Activated CD4-positive, alpha-beta T cell treated with anti-CD3 and anti-CD28 coated beads for 48 hours (primary cell): Measurements from ENCODE around the gene PCP4.

ENCODE experiments used
- DNase-seq: peaks from one replicate; pipeline ENCODE4 v3.0.0-alpha.2; 2020

The PCP4 gene

DNA sequence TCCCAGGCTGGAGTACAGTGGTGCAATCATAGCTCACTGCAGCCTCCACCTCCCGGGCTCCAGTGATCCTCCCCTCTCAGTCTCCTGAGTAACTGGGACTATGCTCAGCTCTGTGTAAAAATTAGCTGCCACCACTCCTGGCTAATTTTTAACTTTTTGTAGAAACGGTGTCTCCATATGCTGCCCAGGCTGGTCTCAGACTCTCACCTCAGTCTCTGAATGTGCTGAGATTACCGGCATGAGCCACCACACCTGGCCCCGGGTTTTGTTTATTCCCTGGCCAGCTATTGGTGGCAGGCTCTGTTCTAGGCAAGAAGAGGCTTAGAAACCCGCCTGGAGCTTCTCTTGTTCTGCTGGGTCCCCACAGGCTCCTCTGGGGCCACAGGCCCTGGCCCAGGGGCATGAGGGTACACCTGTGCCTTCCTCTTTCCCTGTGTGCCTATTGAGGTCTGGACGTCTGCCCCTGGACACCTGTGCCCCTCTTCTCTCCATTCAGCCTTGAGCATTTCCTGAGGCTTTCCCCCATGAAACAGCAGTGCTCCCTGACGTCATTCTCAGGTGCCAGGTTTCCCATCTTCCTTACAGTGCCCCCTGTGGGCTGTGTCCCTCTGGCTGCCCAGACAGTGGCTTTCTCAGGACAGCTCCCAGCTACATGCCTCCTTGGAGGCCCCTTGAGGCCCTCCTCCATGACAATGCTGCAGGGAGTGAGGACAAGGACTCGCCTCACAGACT lies 57.5 kb downstream of the PCP4 start:
- no peak for DNase-seq

GRCh38 chr21:39927304-39927886 lies 60.2 kb downstream of the PCP4 start:
- DNase-seq = no peak

- DNase-seq = no peak
Measured at GRCh38 chr21:39932335-39932734, 65.1 kb downstream of the PCP4 start.

- no peak for DNase-seq
Measured at GRCh38 chr21:39934895-39935294, 67.7 kb downstream of the PCP4 start.

GRCh38 chr21:39935716-39936115 lies 68.5 kb downstream of the PCP4 start:
- no peak for DNase-seq

GRCh38 chr21:39938086-39938625 lies 70.9 kb downstream of the PCP4 start:
- no peak for DNase-seq

DNA sequence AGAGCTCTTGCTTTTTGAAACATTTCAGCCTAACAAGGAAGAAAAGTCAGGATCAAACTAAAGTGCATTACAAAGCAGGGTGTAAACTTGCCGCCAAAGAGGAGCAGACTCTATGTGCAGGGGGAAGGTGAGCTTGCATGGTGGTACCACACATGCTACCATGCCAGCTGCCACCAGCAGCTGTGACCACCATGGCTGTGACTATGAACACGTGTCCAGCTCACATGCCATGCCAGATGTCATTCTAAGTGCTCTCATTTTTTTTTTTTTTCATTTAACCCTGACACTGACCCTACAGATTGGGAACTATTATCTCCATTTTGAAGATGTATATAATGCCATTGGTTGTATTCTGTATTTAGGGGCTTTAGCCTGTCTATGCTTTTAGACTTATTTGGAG lies 79.0 kb downstream of the PCP4 start:
- DNase-seq = no peak

DNA sequence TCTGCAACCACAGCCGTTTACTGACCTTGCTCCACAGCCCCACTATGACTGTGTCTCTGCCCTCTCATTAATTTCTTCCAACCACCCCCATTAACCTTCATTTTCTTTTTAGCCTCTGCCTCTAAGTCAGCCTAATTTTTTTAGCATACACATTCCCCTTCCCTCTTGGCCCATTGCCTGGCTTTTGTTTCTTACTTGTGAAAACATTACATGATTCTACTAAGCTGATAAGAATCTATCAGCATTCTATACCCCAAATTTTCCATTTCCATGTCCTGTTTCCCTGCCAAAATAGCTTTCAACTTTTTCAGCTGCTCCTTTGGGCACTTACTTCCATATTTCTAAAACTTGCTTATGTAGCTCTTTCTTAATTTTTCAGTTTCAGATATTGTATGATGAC lies 79.8 kb downstream of the PCP4 start:
- DNase-seq = no peak

GRCh38 chr21:39951183-39952101 lies 84.2 kb downstream of the PCP4 start:
- DNase-seq = no peak

GRCh38 chr21:39952265-39952664 lies 85.0 kb downstream of the PCP4 start:
- no peak for DNase-seq

DNA sequence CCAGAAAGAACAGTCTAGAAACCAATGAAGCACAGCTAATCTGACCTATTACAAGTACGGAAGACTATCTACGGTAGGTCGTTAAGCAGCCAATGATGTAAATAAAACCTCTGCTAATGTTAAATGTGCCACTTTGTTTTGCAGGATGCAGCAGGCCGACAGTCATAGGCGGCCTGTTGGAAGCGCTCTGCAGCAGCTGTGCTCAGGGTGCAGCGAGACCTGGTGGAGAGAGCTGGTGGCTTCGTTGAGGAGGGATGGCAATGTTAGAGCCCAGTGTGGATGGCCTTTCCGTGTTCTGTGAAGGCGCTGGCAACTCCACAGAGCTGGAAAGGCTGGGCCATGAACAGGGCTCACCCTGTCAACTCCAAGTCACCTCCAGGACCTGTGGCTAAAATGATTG lies 87.3 kb downstream of the PCP4 start:
- no peak for DNase-seq

GRCh38 chr21:39955326-39955725 lies 88.1 kb downstream of the PCP4 start:
- DNase-seq = no peak

- no peak for DNase-seq
Measured at GRCh38 chr21:39956586-39956985, 89.3 kb downstream of the PCP4 start.

DNA sequence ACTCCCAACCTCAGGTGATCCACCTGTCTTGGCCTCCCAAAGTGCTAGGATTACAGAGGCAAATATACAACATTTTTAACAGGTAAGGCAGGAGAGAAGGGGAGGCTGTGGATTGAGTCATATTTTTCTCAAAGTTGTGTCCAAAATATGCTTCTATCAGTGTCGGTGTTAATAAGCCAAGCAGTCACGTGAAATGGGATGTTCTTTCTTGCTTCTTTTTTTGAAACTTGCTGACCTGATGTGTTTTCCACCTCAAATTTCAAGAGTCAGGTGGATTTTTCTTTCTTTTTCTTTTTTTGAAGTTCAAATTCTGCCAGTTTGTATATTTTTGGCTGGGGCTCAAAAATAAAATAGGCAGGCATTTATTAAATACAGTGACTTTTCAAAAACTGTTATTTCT lies 91.5 kb downstream of the PCP4 start:
- no peak for DNase-seq

GRCh38 chr21:39961251-39961650 lies 94.0 kb downstream of the PCP4 start:
- DNase-seq = no peak

DNA sequence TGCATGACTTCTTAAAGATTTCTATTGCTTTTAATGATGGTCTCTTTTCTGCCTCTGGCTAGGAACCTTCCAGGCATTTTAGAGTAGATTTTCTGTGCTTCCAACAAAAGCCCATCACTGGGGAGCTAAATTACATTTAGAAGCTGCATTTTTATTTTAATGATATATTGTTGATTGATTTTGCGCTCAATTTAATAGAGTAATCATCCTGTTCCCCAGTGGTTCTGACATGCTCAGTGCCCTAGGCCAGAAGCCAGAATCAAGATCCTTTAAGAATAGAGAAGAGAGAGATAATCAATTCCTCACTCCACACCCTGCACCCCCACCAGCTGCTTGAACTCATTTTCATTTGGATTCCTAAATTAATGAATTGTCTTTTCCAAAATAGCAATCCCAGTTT lies 97.8 kb downstream of the PCP4 start:
- no peak for DNase-seq

DNA sequence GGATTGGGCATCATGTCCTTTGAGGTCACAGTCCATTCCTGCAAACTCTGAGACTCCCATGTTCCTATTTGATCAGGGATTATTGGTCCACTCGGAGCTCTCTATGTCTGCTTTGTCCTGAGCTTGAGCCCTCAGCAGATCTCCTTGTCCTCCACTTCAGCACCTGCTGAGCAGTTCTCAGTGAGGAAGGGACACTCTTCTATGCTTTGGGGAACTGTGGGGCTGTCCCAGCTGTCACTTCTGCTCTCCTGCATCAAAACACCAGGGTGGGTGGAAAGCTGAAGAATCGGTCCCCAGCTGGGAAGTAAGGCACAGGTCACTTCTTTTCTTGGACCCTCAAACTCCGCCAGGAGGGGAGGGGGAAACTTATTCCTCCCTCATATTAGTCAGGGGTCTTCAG lies 99.5 kb downstream of the PCP4 start:
- DNase-seq = no peak

GRCh38 chr21:39968010-39968409 lies 100.8 kb downstream of the PCP4 start:
- DNase-seq = no peak

DNA sequence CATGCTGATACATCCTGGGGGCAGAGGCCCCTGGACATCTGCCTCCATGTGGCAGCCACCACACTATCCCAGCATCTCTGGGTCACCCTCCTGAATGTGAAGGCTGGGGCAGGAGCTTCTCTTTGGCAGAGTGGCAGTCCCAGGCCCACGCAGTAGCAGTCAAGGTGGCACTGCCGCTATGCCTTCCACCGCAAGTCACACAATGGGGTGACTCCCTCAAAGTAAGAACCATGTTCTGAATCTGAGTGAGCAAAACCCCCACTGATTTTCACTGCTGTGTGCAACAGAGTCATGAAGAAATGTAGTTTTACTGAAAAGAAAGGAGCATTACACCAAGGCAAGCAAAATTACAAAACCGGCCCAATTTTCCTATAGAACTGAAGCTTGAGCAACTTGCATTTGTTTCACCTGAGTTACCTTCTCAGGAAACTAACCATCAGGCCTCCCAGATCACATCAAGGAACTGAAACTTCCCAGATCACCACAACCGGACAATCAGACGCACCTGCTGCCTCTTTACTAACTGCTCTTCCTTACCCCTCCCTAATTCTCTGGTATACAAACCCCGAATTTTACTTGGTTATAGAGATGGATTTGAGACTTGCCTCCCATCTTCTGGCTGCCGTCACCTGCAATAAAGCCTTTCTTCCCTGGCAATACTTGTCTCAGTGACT lies 102.6 kb downstream of the PCP4 start:
- DNase-seq = no peak

- DNase-seq = no peak
Measured at GRCh38 chr21:39971956-39972355, 104.7 kb downstream of the PCP4 start.

- DNase-seq = no peak
Measured at GRCh38 chr21:39972471-39972870, 105.2 kb downstream of the PCP4 start.

DNA sequence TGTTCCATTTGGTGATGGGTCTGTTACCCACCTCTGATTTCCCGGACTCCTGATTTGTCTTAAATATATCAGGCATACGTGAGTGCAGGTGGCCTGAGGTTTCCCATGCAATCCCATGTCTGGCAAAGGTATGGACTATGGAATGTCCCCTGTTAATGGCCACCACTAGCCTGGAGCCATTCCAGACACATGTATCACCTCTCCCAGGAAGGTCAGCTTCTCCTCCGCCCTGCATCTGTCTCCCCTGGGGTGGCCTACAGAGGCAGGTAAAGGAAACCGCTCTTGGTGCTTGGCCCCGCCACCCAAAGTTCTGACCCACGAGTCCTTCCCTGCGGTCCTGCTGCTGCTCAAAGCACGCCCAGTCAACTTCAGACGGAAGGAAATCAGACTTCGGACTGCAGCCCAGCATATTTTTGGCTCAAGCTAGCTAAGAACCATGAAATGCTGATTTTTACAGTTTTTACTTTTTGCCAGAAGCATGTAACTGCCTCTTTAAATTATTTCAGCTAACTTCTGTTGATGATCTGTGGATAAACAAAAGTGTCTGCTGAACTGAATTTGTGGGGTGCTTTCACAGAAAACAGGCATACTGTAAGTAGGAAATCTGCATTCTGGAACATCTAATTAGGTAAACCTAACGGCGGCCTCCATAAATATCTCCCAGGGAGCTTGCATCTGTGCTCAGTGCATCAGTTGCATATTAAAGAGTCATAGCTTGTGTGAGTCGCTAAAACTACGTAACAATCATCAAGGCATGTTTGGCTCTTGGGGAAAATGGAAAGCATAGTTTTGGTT lies 105.9 kb downstream of the PCP4 start:
- no peak for DNase-seq
